ENCODE measurements around the gene CD99L2.

GRCh38 chrX:150905293-150905692 is 6.8 kb upstream of the CD99L2 start:
- TF ChIP-seq CTCF (IDR thresholded peaks at IDR 0.05) (no peak), POLR2A (IDR thresholded peaks at IDR 0.05) (no peak)

Data from adrenal gland (tissue), 5 donors.